Measurements from ENCODE around the gene N4BP3. TPM values are rescaled to one million over a fixed set of nuclear protein-coding genes. Genes with fewer than 3 reads are reported as not detected.

Gene N4BP3
- total and polyA plus RNA-seq, 12 donors: 0.31 to 2.6 (median 0.89) TPM

DNA sequence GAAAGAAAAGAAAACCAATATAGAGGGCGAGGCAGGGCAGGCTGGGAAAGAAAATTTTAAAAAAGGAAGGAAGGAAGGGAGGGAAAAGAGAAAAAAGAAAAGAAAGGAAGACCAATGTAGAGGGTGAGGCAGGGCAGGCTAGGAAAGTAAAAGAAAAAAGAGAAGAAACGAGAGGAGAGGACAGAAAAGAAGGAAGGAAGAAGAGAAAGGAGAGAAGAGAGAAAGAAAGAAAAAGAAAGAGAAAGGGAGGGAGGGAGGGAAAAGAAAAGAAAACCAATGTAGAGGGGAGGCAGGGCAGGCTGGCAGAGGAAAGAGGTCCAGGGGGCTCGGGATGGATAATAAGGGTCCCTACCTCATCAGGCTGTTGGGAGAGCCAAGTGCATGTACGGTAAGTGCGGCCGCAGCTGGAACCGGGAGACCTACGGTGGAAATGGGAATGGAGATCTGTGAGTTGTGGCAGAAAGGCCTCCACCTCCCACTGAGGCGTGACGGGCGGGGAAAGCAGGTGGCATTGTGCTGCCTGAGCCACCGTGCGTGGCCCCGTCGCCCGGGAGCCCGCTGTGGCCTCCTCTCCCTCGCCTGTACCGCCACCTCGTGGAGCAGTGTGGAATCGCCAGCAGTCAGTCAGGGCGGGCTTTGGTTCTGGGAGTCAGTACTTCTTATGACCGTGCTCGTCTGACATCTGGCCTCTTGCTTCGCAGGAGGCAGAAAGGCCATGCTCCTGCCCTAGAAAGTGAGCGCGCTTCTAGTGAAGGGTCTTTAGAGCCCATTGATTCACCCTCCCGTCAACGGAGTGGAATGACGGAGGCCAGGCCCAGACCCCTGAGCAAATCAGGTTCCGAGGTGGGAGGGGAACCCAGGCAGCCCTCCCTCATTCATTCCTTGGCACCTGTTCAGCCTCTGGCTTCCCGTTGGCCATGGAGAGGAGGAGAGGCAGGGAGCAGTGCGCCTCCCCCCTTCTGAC lies 50.7 kb downstream of the N4BP3 start:
- DNase-seq: peak; percentile 76 to 92 (median 84)
- Histone ChIP-seq H3K4me3 (no peak overlapping the region), H3K36me3 (replicated peaks in 1 of 2) (no peaks in the 10 kb centered on the region), H3K27me3 (peaks cover 23% of the 10 kb centered on the region), H3K27ac (no peak overlapping the region), H3K4me1 (replicated peaks in 1 of 2) (peaks cover 0 to 3% of the 10 kb centered on the region in 2 donors), H3K9me3 (replicated peaks in 1 of 3) (no peaks in the 10 kb centered on the region)
- intact Hi-C loops (cut with DNase I): loop anchor here (2.0 kb wide), 1 partner anchor 87 kb away; no protein-coding TSS in a partner anchor
- WGBS, 4 donors: 8 to 17% (median 12%) methylated on average over 16 to 33 of the region's 33 CpGs
- TF ChIP-seq POLR2A (IDR thresholded peaks at IDR 0.05): no peak
- TF ChIP-seq, protein P1, sequence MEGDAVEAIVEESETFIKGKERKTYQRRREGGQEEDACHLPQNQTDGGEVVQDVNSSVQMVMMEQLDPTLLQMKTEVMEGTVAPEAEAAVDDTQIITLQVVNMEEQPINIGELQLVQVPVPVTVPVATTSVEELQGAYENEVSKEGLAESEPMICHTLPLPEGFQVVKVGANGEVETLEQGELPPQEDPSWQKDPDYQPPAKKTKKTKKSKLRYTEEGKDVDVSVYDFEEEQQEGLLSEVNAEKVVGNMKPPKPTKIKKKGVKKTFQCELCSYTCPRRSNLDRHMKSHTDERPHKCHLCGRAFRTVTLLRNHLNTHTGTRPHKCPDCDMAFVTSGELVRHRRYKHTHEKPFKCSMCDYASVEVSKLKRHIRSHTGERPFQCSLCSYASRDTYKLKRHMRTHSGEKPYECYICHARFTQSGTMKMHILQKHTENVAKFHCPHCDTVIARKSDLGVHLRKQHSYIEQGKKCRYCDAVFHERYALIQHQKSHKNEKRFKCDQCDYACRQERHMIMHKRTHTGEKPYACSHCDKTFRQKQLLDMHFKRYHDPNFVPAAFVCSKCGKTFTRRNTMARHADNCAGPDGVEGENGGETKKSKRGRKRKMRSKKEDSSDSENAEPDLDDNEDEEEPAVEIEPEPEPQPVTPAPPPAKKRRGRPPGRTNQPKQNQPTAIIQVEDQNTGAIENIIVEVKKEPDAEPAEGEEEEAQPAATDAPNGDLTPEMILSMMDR (IDR thresholded peaks at IDR 0.05): peak; percentile 89 to 100 (median 96)

GRCh38 chr5:178165581-178165980 lies 52.2 kb downstream of the N4BP3 start:
- DNase-seq: no peak
- H3K9me3 ChIP-seq (replicated peaks in 1 of 3): no peaks in the 10 kb centered on the region
- H3K36me3 ChIP-seq (replicated peaks in 1 of 2): no peaks in the 10 kb centered on the region
- 34 to 95% (median 44%) methylated on average over 4 to 38 of the region's 38 CpGs for WGBS, 4 donors
- H3K27ac ChIP-seq: no peak overlapping the region
- intact Hi-C loops (cut with DNase I): loop anchor here (2.0 kb wide), 1 partner anchor 89 kb away; no protein-coding TSS in a partner anchor
- H3K4me3 ChIP-seq: no peak overlapping the region
- peaks cover 23% of the 10 kb centered on the region for H3K27me3 ChIP-seq
- TF ChIP-seq POLR2A (IDR thresholded peaks at IDR 0.05): no peak
- TF ChIP-seq, protein P1 (IDR thresholded peaks at IDR 0.05): no peak
- H3K4me1 ChIP-seq (replicated peaks in 1 of 2): peaks cover 0 to 3% of the 10 kb centered on the region in 2 donors

DNA sequence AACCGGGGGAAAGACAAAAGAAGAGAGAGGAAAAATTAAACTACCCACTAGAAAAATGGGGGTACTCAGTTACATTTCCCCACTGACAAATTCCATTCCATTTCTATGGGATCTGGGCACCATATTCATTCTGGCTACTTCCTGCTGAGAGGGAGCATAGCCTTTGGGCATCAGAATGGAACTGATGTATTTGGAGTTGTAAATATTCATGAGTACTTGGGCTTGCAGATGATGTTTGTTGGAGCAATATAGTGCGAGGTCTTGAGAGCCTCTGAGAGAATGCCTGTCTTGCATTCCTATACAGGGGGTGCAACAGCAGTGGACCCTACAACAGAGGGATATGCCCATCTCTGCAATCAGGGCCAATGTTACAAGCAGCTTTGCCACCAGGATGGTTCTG lies 57.1 kb downstream of the N4BP3 start:
- DNase-seq: no peak
- Histone ChIP-seq H3K4me1 (replicated peaks in 1 of 2) (no peaks in the 10 kb centered on the region), H3K9me3 (replicated peaks in 1 of 3) (no peaks in the 10 kb centered on the region), H3K27me3 (peaks cover 8% of the 10 kb centered on the region), H3K27ac (no peak overlapping the region), H3K36me3 (replicated peaks in 1 of 2) (no peaks in the 10 kb centered on the region), H3K4me3 (no peak overlapping the region)
- no peak for TF ChIP-seq POLR2A (IDR thresholded peaks at IDR 0.05)
- WGBS, 4 donors: 85 to 96% (median 88%) methylated on average over 2 of the region's 2 CpGs
- intact Hi-C loops (cut with DNase I): no loop called here

DNA sequence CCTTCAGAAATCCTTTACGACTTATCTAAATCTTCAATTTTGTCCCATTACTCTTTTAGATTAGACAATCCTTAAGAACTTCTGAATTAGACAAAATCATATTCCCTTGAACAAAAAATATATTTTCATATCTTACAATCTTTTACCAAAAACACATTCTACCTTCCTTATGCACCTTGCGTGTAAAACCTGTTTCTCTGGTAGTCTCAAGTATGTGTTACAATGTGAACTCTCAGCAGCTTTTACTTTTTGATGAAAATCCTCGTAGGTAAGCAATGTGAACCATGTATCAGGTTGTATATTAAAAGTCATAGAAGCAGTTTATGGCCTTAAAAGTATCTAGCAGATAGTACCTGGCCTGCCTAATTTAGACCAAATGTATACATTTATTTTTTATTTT lies 61.1 kb downstream of the N4BP3 start:
- Histone ChIP-seq H3K27ac (no peak overlapping the region), H3K9me3 (replicated peaks in 1 of 3) (no peaks in the 10 kb centered on the region), H3K4me3 (no peak overlapping the region), H3K27me3 (no peaks in the 10 kb centered on the region), H3K36me3 (replicated peaks in 1 of 2) (no peaks in the 10 kb centered on the region), H3K4me1 (replicated peaks in 1 of 2) (no peaks in the 10 kb centered on the region)
- 87 to 95% (median 90%) methylated on average over 3 of the region's 3 CpGs for WGBS, 4 donors
- DNase-seq: no peak
- intact Hi-C loops (cut with DNase I): no loop called here
- no peak for TF ChIP-seq POLR2A (IDR thresholded peaks at IDR 0.05)
- TF ChIP-seq, protein P1 (IDR thresholded peaks at IDR 0.05): no peak

Other genes starting within 250 kb of the N4BP3 start
- gene PROP1, start 117.3 kb upstream of the N4BP3 start, total RNA-seq: not detected
- not detected for gene PROP1, start 117.3 kb upstream of the N4BP3 start, polyA plus RNA-seq
- 10 to 100 TPM; 30.7 to 51.4 (median 39.5) TPM for gene RMND5B, start 17.5 kb downstream of the N4BP3 start, total RNA-seq
- gene RMND5B, start 17.5 kb downstream of the N4BP3 start, polyA plus RNA-seq: 10 to 100 TPM; 28.1 to 36.7 (median 35.5) TPM
- gene NHP2, start 40.4 kb downstream of the N4BP3 start, total RNA-seq: 100 to 1,000 TPM in 7 of 9 donors, 10 to 100 TPM in 2; 70.6 to 269 (median 127) TPM
- 100 to 1,000 TPM in 1 of 3 donors, 10 to 100 TPM in 2; 65.2 to 106 (median 68.6) TPM for gene NHP2, start 40.4 kb downstream of the N4BP3 start, polyA plus RNA-seq
- gene GMCL2, start 73.8 kb downstream of the N4BP3 start, total RNA-seq: not detected
- gene GMCL2, start 73.8 kb downstream of the N4BP3 start, polyA plus RNA-seq: not detected
- gene HNRNPAB, start 91.0 kb downstream of the N4BP3 start, total RNA-seq: 100 to 1,000 TPM in 7 of 9 donors, 10 to 100 TPM in 2; 40.7 to 265 (median 117) TPM
- gene HNRNPAB, start 91.0 kb downstream of the N4BP3 start, polyA plus RNA-seq: 100 to 1,000 TPM; 112 to 195 (median 146) TPM
- gene PHYKPL, start 119.3 kb downstream of the N4BP3 start, total RNA-seq: 10 to 100 TPM; 15.0 to 93.2 (median 56.0) TPM
- gene PHYKPL, start 119.3 kb downstream of the N4BP3 start, polyA plus RNA-seq: 100 to 1,000 TPM in 1 of 3 donors, 10 to 100 TPM in 2; 21.2 to 125 (median 89.6) TPM